Nephron (organoid): Measurements from ENCODE around the gene ZCWPW1.
"Not testable (repeated sequence)": the region's sequence is repeated elsewhere in the genome, so short reads cannot be mapped to it uniquely, and the experiment has no call there.

Experiments used
- H3K27ac Mint-ChIP-seq, 3 experiments: 2 replicates each; pipeline ENCODE4 v1.8.0; 2020; ENCODE audit warnings: mixed read lengths in 3 of 3, mild to moderate bottlenecking in 2 of 3, moderate library complexity in 1 of 3
- H3K27me3 Mint-ChIP-seq: 2 replicates; pipeline ENCODE4 v1.8.0; 2021; ENCODE audit warnings: low read depth, mild to moderate bottlenecking, moderate library complexity, mixed read lengths
- H3K36me3 Mint-ChIP-seq: 2 replicates; pipeline ENCODE4 v1.8.0; 2020; ENCODE audit warnings: low read depth, mixed read lengths
- H3K4me1 Mint-ChIP-seq: 2 replicates; pipeline ENCODE4 v1.8.0; 2020; ENCODE audit warnings: mixed read lengths
- H3K4me3 Mint-ChIP-seq, 3 experiments: 2 replicates each; pipeline ENCODE4 v1.8.0; 2020; ENCODE audit warnings: mild to moderate bottlenecking in 3 of 3, mixed read lengths in 3 of 3, moderate library complexity in 2 of 3
- H3K9me3 Mint-ChIP-seq: 2 replicates; pipeline ENCODE4 v1.8.0; 2020; ENCODE audit warnings: mixed read lengths
- CTCF ChIP-seq, 3 experiments: fragments of 200-600 bp; sonication (generic); IDR thresholded peaks; one replicate each; pipeline ENCODE4 v1.5.0; 2021; ENCODE audit warnings: antibody characterized with exemption in 3 of 3; ENCODE audit not compliant: unreplicated experiment in 3 of 3

The ZCWPW1 gene

GRCh38 chr7:100367251-100367620 is 61.3 kb downstream of the ZCWPW1 start:
- H3K4me3 Mint-ChIP-seq = no peak overlapping the region

GRCh38 chr7:100366411-100367250 is 61.9 kb downstream of the ZCWPW1 start:
- Mint-ChIP-seq H3K4me3 (no peak overlapping the region), H3K4me1 (no peaks in the 10 kb centered on the region), H3K9me3 (no peaks in the 10 kb centered on the region), H3K27ac (no peak overlapping the region), H3K36me3 (peaks cover 48% of the 10 kb centered on the region), H3K27me3 (no peaks in the 10 kb centered on the region)
- TF ChIP-seq CTCF (IDR thresholded peaks at IDR 0.05; ENCODE audit: unreplicated experiment in 3 of 3) = no peak

More at GRCh38 chr7:100367251-100367620, 61.3 kb downstream of the ZCWPW1 start:
- H3K27me3 Mint-ChIP-seq = no peaks in the 10 kb centered on the region
- H3K27ac Mint-ChIP-seq = no peak overlapping the region
- H3K4me1 Mint-ChIP-seq = no peaks in the 10 kb centered on the region
- H3K36me3 Mint-ChIP-seq = peaks cover 42% of the 10 kb centered on the region
- TF ChIP-seq CTCF (IDR thresholded peaks at IDR 0.05; ENCODE audit: unreplicated experiment in 3 of 3) = no peak
- no peaks in the 10 kb centered on the region for H3K9me3 Mint-ChIP-seq

GRCh38 chr7:100365998-100366367 is 62.5 kb downstream of the ZCWPW1 start:
- H3K27me3 Mint-ChIP-seq, H3K27ac Mint-ChIP-seq, H3K4me1 Mint-ChIP-seq, H3K9me3 Mint-ChIP-seq, H3K4me3 Mint-ChIP-seq: not testable (repeated sequence)
- peaks cover 53% of the 10 kb centered on the region for H3K36me3 Mint-ChIP-seq

- Mint-ChIP-seq H3K4me3 (no peak overlapping the region), H3K36me3 (peaks cover 65% of the 10 kb centered on the region), H3K27ac (no peak overlapping the region), H3K27me3 (no peaks in the 10 kb centered on the region), H3K9me3 (no peaks in the 10 kb centered on the region), H3K4me1 (no peaks in the 10 kb centered on the region)
- TF ChIP-seq CTCF (IDR thresholded peaks at IDR 0.05; ENCODE audit: unreplicated experiment in 3 of 3) = no peak
These were observed 64.0 kb downstream of the ZCWPW1 start for GRCh38 chr7:100364480-100364879.

- H3K27ac Mint-ChIP-seq, H3K27me3 Mint-ChIP-seq, H3K4me3 Mint-ChIP-seq, H3K4me1 Mint-ChIP-seq, H3K9me3 Mint-ChIP-seq: not testable (repeated sequence)
- H3K36me3 Mint-ChIP-seq = peaks cover 70% of the 10 kb centered on the region
These were observed 64.7 kb downstream of the ZCWPW1 start for GRCh38 chr7:100363797-100364196.

GRCh38 chr7:100363098-100363497 is 65.4 kb downstream of the ZCWPW1 start:
- no peak for TF ChIP-seq CTCF (IDR thresholded peaks at IDR 0.05; ENCODE audit: unreplicated experiment in 3 of 3)
- no peaks in the 10 kb centered on the region for H3K9me3 Mint-ChIP-seq
- no peaks in the 10 kb centered on the region for H3K4me1 Mint-ChIP-seq
- no peak overlapping the region for H3K4me3 Mint-ChIP-seq
- H3K36me3 Mint-ChIP-seq = peaks cover 75% of the 10 kb centered on the region
- H3K27me3 Mint-ChIP-seq = no peaks in the 10 kb centered on the region
- H3K27ac Mint-ChIP-seq = no peak overlapping the region

- Mint-ChIP-seq H3K27ac (no peak overlapping the region), H3K36me3 (peaks cover 70% of the 10 kb centered on the region), H3K4me3 (no peak overlapping the region), H3K27me3 (no peaks in the 10 kb centered on the region), H3K9me3 (no peaks in the 10 kb centered on the region), H3K4me1 (no peaks in the 10 kb centered on the region)
- TF ChIP-seq CTCF (IDR thresholded peaks at IDR 0.05; ENCODE audit: unreplicated experiment in 3 of 3) = no peak
These were observed 68.2 kb downstream of the ZCWPW1 start for GRCh38 chr7:100360135-100360854.
